SK-N-SH (cell line): Measurements from ENCODE around the gene CERCAM. TPM values are rescaled to one million over a fixed set of nuclear protein-coding genes. Genes with fewer than 3 reads are reported as not detected.

Source experiments
- CTCF ChIA-PET: fragments of 300-600, 350-600 bp; formaldehyde crosslinking; extraction: SDS; loops from one replicate; lab custom pipeline; 2021; lab: Yijun Ruan, JAX
- POLR2A ChIA-PET: fragments of 350-600 bp; sonication (Branson Sonifier 250); formaldehyde crosslinking; extraction: SDS; loops from one replicate; lab custom pipeline; 2020; ENCODE audit warnings: antibody characterized with exemption, inconsistent platforms; lab: Yijun Ruan, JAX
- DNase-seq: peaks from one replicate; pipeline ENCODE4 v3.0.0; 2012
- H2AFZ ChIP-seq: fragments of 200-600 bp; sonication (generic); 2 replicates; pipeline ENCODE4 v1.8.1; 2016; ENCODE audit warnings: antibody characterized with exemption, mild to moderate bottlenecking, low read depth
- H3F3A ChIP-seq: fragments of 200-600 bp; sonication (generic); replicated peaks from 2 replicates; pipeline ENCODE3; 2016; ENCODE audit warnings: antibody characterized with exemption, mild to moderate bottlenecking; ENCODE audit not compliant: insufficient read depth
- H3K27ac ChIP-seq, 2 experiments: fragments of 200-500 bp in 1 of 2; fragments of 200-600 bp in 1 of 2; sonication (Bioruptor generic) in 1 of 2; sonication (generic), shearing (Covaris generic) in 1 of 2; 2 replicates each; pipeline versions ENCODE4 v1.5.1 to v1.6.1; 2014 to 2016; ENCODE audit warnings: low read depth in 2 of 2, inconsistent platforms in 1 of 2, low read length in 1 of 2, mild to moderate bottlenecking in 1 of 2, mixed read lengths in 1 of 2
- H3K27me3 ChIP-seq: fragments of 200-600 bp; sonication (generic), shearing (Covaris generic); 2 replicates; pipeline ENCODE4 v1.6.1; 2016; ENCODE audit warnings: mixed run types; ENCODE audit not compliant: insufficient read depth
- H3K36me3 ChIP-seq, 2 experiments: fragments of 200-500 bp in 1 of 2; fragments of 200-600 bp in 1 of 2; sonication (Bioruptor generic) in 1 of 2; sonication (generic) in 1 of 2; replicated peaks in 1 of 2; 2 replicates each; pipeline versions ENCODE3 to v1.5.1; 2014 to 2016; ENCODE audit warnings: low read length in 1 of 2, mild to moderate bottlenecking in 1 of 2; ENCODE audit not compliant: insufficient read depth in 2 of 2, control insufficient read depth in 1 of 2
- H3K4me1 ChIP-seq, 2 experiments: fragments of 200-500 bp in 1 of 2; fragments of 200-600 bp in 1 of 2; sonication (Bioruptor generic) in 1 of 2; sonication (generic), shearing (Covaris generic) in 1 of 2; 2 replicates each; pipeline versions ENCODE4 v1.5.1 to v1.6.1; 2014 to 2016; ENCODE audit warnings: low read depth in 1 of 2, low read length in 1 of 2, mixed run types in 1 of 2; ENCODE audit not compliant: insufficient read depth in 2 of 2, control insufficient read depth in 1 of 2
- H3K4me2 ChIP-seq: fragments of 200-600 bp; sonication (generic), shearing (Covaris generic); 2 replicates; pipeline ENCODE4 v1.6.1; 2017; ENCODE audit warnings: mixed run types
- H3K4me3 ChIP-seq, 2 experiments: fragments of 200-500 bp in 1 of 2; fragments of 200-600 bp in 1 of 2; sonication (Bioruptor generic) in 1 of 2; sonication (generic), shearing (Covaris generic) in 1 of 2; 2 replicates each; pipeline versions ENCODE4 v1.5.1 to v1.8.1; 2014 to 2016; ENCODE audit warnings: low read depth in 2 of 2, inconsistent platforms in 1 of 2, low read length in 1 of 2, mild to moderate bottlenecking in 1 of 2, mixed read lengths in 1 of 2, moderate library complexity in 1 of 2
- H3K79me2 ChIP-seq: fragments of 200-600 bp; sonication (generic); 2 replicates; pipeline ENCODE4 v1.8.1; 2017; ENCODE audit warnings: mild to moderate bottlenecking; ENCODE audit not compliant: insufficient read depth
- H3K9ac ChIP-seq: fragments of 200-600 bp; sonication (generic); 2 replicates; pipeline ENCODE4 v1.6.1; 2017; ENCODE audit warnings: mixed run types
- H3K9me2 ChIP-seq: fragments of 200-600 bp; sonication (generic); 2 replicates; pipeline ENCODE4 v1.6.1; 2017; ENCODE audit warnings: mixed run types
- H3K9me3 ChIP-seq: fragments of 200-600 bp; sonication (generic); 2 replicates; pipeline ENCODE4 v1.6.1; 2017; ENCODE audit warnings: mixed run types, mild to moderate bottlenecking, moderate library complexity
- H4K20me1 ChIP-seq: fragments of 200-600 bp; sonication (generic); 2 replicates; pipeline ENCODE4 v1.6.1; 2017; ENCODE audit warnings: mild to moderate bottlenecking, mixed run types; ENCODE audit not compliant: insufficient read depth
- CTCF ChIP-seq: fragments of 200-600 bp; sonication (generic); IDR thresholded peaks from 2 replicates; pipeline ENCODE4 v1.6.1; 2017; ENCODE audit warnings: antibody characterized with exemption, mild to moderate bottlenecking, moderate library complexity
- ELF1 ChIP-seq: IDR thresholded peaks from 2 replicates; pipeline ENCODE4 v1.4.0; 2012
- EP300 ChIP-seq, 2 experiments: IDR thresholded peaks; 2 replicates each; pipeline versions ENCODE4 v1.4.0 to v1.6.1; 2012; ENCODE audit warnings: borderline replicate concordance in 1 of 2, low read depth in 1 of 2, low read length in 1 of 2
- FOXJ3 ChIP-seq: sonication (generic); formaldehyde crosslinking; IDR thresholded peaks from 2 replicates; pipeline ENCODE4 v1.5.1; 2020; ENCODE audit warnings: mild to moderate bottlenecking, missing genetic modification reagents
- GATA2 ChIP-seq: sonication (generic); formaldehyde crosslinking; IDR thresholded peaks from 2 replicates; pipeline ENCODE4 v1.5.0; 2020; ENCODE audit warnings: mild to moderate bottlenecking, missing genetic modification reagents
- JUND ChIP-seq: IDR thresholded peaks from 2 replicates; pipeline ENCODE4 v1.4.0; 2012
- MAX ChIP-seq: IDR thresholded peaks from 2 replicates; pipeline ENCODE4 v1.4.0; 2012; ENCODE audit warnings: low read depth
- MEF2A ChIP-seq: IDR thresholded peaks from 2 replicates; pipeline ENCODE4 v1.4.0; 2012; ENCODE audit warnings: low read depth, borderline replicate concordance
- MXI1 ChIP-seq: IDR thresholded peaks from 2 replicates; pipeline ENCODE4 v1.6.1; 2012; ENCODE audit warnings: mild to moderate bottlenecking, low read depth, low read length, improper control_type of control experiment
- NFIC ChIP-seq: IDR thresholded peaks from 2 replicates; pipeline ENCODE4 v1.4.0; 2012; ENCODE audit warnings: borderline replicate concordance
- NRF1 ChIP-seq: IDR thresholded peaks from 2 replicates; pipeline ENCODE4 v1.6.1; 2012; ENCODE audit warnings: low read depth, mild to moderate bottlenecking, low read length
- RAD21 ChIP-seq: IDR thresholded peaks from 2 replicates; pipeline ENCODE4 v1.6.1; 2012; ENCODE audit warnings: mild to moderate bottlenecking, low read length
- RCOR1 ChIP-seq: fragments of 150-350 bp; IDR thresholded peaks from 2 replicates; pipeline ENCODE4 v1.6.1; 2017; ENCODE audit warnings: antibody characterized with exemption, low read length
- SIN3A ChIP-seq: IDR thresholded peaks from 2 replicates; pipeline ENCODE4 v1.6.1; 2012; ENCODE audit warnings: low read depth, mild to moderate bottlenecking, low read length, moderate library complexity, borderline replicate concordance
- SMC3 ChIP-seq: IDR thresholded peaks from 2 replicates; pipeline ENCODE4 v1.6.1; 2012; ENCODE audit warnings: low read depth, low read length, improper control_type of control experiment
- TEAD4 ChIP-seq: IDR thresholded peaks from 2 replicates; pipeline ENCODE4 v1.4.0; 2012; ENCODE audit warnings: mild to moderate bottlenecking, borderline replicate concordance; ENCODE audit not compliant: insufficient read depth
- USF1 ChIP-seq: IDR thresholded peaks from 2 replicates; pipeline ENCODE4 v1.4.0; 2012; ENCODE audit warnings: low read depth, borderline replicate concordance
- YY1 ChIP-seq: IDR thresholded peaks from 2 replicates; pipeline ENCODE4 v1.4.0; 2012; ENCODE audit warnings: low read depth, mild to moderate bottlenecking
- WGBS: methylation state at CpG from one replicate; pipeline ENCODE4 v1.1.6; 2017; ENCODE audit warnings: low lambda C conversion rate; 5-methylcytosine and 5-hydroxymethylcytosine counted together
- polyA plus RNA-seq, 3 experiments: library from polyadenylated mRNA; depleted of rRNA; stranded (reverse); fragments of >200 nt; gene quantifications; 2 replicates each; pipeline ENCODE4 v1.2.3, GENCODE V29; 2012

CERCAM gene
- polyA plus RNA-seq, 1 of the 3 experiments (the other 2 are of a cell fraction) = 131 TPM

GRCh38 chr9:128428644-128429512 lies 8.2 kb downstream of the CERCAM start:
- Histone ChIP-seq H3K4me1 (no peaks in the 10 kb centered on the region), H3K9ac (no peak overlapping the region), H4K20me1 (no peaks in the 10 kb centered on the region), H3K9me3 (no peaks in the 10 kb centered on the region), H3K36me3 (peaks cover 0 to under 1% of the 10 kb centered on the region in 2 experiments), H3K27me3 (no peaks in the 10 kb centered on the region), H3F3A (no peaks in the 10 kb centered on the region), H2AFZ (no peak overlapping the region), H3K4me2 (no peak overlapping the region), H3K27ac (no peak overlapping the region), H3K4me3 (no peak overlapping the region), H3K9me2 (no peaks in the 10 kb centered on the region), H3K79me2 (no peaks in the 10 kb centered on the region)
- POLR2A ChIA-PET = no interaction called here
- no peak for DNase-seq
- TF ChIP-seq MXI1 (no peak), NFIC (no peak), ELF1 (no peak), SIN3A (no peak), MEF2A (no peak), TEAD4 (no peak), RCOR1 (no peak), EP300 (IDR thresholded peaks at IDR 0.05; ENCODE audit: borderline replicate concordance in 1 of 2, low read depth in 1 of 2, low read length in 1 of 2) (no peak), FOXJ3 (CRISPR knock-in tag) (no peak), JUND (no peak), SMC3 (no peak), CTCF (no peak), RAD21 (no peak)
- WGBS = 97% methylated on average over 14 of the region's 22 CpGs
- CTCF ChIA-PET = interaction anchor here (0.7 to 12.1 kb wide), 4 partner anchors 9 to 123 kb away, joined by 3 to 93 read pairs (median 4); partner anchors contain the start of gene SPTAN1

GRCh38 chr9:128429513-128430086 lies 8.9 kb downstream of the CERCAM start:
- TF ChIP-seq MAX = no peak
- TF ChIP-seq GATA2 = no peak
- no peak for TF ChIP-seq NRF1
- no peak for TF ChIP-seq USF1
- TF ChIP-seq YY1 = no peak
- no peak overlapping the region for H2AFZ ChIP-seq
- H4K20me1 ChIP-seq = no peaks in the 10 kb centered on the region
- no peak for DNase-seq
- H3K36me3 ChIP-seq = no peaks in the 10 kb centered on the region
- H3K4me3 ChIP-seq = no peak overlapping the region
- no peak overlapping the region for H3K27ac ChIP-seq
- H3K9me2 ChIP-seq = no peaks in the 10 kb centered on the region
- WGBS = 94% methylated on average over 13 of the region's 13 CpGs
- H3K4me2 ChIP-seq = no peak overlapping the region
- H3K27me3 ChIP-seq = no peaks in the 10 kb centered on the region
- no peaks in the 10 kb centered on the region for H3K79me2 ChIP-seq
- no peaks in the 10 kb centered on the region for H3K9me3 ChIP-seq
- H3K9ac ChIP-seq = no peak overlapping the region
- H3F3A ChIP-seq = no peaks in the 10 kb centered on the region
- POLR2A ChIA-PET = interaction anchor here (0.7 kb wide), 1 partner anchor 18 kb away, joined by 3 read pairs; no protein-coding TSS in a partner anchor
- no peaks in the 10 kb centered on the region for H3K4me1 ChIP-seq
- CTCF ChIA-PET = interaction anchor here (0.7 to 12.1 kb wide), 3 partner anchors 10 to 122 kb away, joined by 3 to 93 read pairs (median 6); partner anchors contain the start of gene SPTAN1
